Gastrocnemius medialis (tissue), 4 donors: ENCODE measurements around the gene ARTN.

Experiments
- CTCF ChIP-seq, 5 experiments: fragments of 450-650 bp in 3 of 5; fragments of 200-600 bp in 2 of 5; sonication (generic) in 2 of 5; IDR thresholded peaks in 4 of 5; conservative IDR thresholded peaks in 1 of 5; 1 replicate in 4 of 5; 2 replicates in 1 of 5; pipeline ENCODE4 v1.5.1; 2016 to 2019; ENCODE audit warnings: antibody characterized with exemption in 5 of 5, mild to moderate bottlenecking in 3 of 5, moderate library complexity in 3 of 5
- POLR2A ChIP-seq, 2 donors: fragments of 450-650 bp; IDR thresholded peaks; one replicate each; pipeline ENCODE4 v1.6.1; 2017; ENCODE audit warnings: antibody characterized with exemption in 2 of 2, mild to moderate bottlenecking in 2 of 2, moderate library complexity in 2 of 2

DNA sequence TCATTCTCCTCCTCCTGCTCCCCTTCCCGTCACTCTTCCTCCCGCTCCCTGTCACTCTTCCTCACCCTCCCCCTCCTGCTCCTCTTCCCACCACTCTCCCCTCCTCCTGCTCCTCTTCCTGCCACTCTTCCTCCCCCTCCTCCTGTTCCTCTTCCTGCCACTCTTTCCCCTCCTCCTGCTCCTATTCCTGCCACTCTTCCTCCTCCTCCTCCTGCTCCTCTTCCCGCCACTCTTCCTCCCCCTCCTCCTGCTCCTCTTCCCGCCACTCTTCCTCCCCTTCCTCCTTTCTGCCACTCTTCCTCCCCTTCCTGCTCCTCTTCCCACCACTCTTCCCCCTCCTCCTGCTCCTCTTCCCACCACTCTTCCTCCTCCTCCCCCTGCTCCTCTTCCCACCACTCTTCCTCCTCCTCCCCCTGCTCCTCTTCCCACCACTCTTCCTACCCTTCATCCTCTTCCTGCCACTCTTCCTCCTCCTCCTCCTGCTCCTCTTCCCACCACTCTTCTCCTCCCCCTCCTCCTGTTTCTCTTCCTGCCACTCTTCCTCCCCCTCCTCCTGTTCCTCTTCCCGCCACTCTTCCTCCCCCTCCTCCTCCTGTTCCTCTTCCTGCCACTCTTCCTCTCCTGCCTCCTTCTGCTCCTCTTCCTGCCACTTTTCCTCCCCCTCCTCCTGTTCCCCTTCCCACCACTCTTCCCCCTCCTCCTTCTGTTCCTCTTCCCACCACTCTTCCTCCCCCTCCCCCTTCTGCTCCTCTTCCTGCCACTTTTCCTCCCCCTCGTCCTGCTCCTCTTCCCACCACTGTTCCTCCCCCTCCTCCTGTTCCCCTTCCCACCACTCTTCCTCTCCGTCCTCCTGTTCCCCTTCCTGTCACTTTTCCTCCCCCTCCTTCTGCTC, 28.7 kb upstream of the ARTN start:
- TF ChIP-seq CTCF (IDR thresholded peaks at IDR 0.05 in 4 of 5, conservative IDR thresholded peaks at IDR 0.05 in 1 of 5) (no peak), POLR2A (IDR thresholded peaks at IDR 0.05) (no peak)
